SKM-1 (cell line): Measurements from ENCODE around the gene DNAH17.
"Not testable (repeated sequence)": the region's sequence is repeated elsewhere in the genome, so short reads cannot be mapped to it uniquely, and the experiment has no call there.

Experiments
- DNase-seq: peaks from one replicate; lab custom pipeline; 2025; ENCODE audit not compliant: unreplicated experiment; lab: John Stamatoyannopoulos, UW

The DNAH17 gene

DNA sequence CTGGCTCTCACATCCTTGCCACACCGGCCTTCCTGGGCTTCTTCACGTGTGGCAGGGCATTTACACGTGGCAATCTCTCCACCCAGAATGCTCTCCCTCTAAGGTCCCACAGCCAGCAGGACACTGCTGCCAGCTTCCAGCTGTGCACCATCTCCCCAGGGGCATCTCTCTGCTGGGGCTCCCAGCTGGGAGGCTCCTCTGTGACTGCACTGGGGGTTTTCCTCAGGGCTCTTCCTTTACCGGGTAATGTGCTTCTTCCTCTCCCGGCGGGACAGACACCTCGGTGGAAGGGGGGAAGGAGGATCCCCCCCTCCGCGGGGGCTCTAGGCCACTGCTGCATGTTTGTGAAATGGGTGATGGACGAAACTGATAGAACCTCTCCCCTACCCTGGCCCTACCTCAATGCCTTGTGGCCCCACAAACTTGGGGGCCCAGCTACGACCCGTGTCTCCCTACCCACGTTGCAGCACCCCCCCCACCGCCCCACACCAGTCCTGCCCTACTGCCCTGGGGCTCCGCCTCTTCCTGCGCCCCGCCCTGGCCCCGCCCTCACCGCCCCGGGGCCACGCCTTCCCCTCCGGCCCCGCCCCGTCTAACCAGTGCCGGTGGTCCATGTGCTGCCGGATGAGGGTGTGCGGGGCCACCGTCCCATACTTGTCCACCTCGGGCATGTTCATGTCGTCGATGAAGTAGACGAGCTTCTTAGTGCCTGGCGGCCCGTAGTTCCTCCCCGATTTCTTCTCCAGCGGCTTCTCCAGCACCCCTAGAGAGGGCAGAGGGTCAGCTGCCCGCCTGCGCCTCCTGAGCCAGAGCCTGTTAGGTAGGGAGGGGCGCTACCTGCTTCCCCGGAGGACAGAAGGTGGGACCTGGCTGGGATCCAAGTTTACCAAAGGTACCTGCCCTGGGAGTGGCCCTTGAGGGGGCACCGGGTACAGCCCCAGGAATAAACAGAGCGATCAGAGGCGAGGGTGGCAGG lies 92.6 kb downstream of the DNAH17 start:
- DNase-seq: no peak

DNA sequence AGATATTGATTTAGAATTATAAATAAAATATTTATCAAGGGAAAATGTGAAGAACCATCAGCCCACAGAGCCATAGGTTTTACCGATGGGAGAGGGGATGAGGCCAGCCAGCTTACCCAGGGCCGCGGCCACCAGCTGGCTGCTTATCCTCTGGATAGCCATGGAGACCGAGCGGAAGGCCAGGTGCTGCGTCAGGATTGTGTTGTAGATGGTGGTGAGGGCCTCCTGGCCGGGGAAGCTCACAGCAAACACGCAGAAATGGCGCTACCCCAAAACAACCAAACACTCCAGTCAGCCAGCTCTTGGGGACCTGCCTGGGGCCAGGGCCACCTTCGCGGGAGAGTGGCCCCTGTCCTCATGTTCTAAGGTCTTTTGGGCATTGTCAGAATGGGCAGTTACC lies 97.8 kb downstream of the DNAH17 start:
- DNase-seq: no peak

GRCh38 chr17:78478757-78479297 lies 98.4 kb downstream of the DNAH17 start:
- DNase-seq: no peak

DNA sequence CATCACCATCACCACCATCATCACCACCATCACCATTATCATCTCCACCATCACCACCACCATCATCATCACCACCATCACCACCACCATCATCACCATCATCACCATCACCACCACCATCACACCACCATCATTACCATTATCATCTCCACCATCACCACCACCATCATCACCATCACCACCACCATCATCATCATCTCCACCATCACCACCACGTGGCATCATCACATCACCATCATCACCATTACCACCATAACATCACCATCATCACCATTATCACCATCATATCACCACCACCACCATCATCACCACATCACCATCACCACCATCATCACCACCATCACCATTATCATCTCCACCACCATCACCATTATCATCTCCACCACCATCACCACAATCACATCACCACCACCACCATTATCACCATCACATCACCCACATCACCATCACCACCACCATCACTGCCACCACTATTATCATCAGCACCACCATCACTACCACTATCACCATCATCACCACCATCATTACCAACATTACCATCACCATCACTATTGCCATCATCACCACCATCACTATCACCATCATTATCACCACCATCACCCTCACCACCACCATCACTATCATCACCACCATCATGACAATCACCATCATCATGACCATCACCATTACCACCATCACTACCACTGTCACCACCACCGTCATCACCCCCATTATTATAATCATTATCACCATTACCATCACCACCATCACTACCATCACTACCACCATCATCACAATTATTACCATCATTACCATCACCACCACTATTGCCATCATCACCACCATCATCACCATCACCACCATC lies 99.1 kb downstream of the DNAH17 start:
- no peak for DNase-seq

GRCh38 chr17:78476973-78477372 lies 100.2 kb downstream of the DNAH17 start:
- DNase-seq: no peak

DNA sequence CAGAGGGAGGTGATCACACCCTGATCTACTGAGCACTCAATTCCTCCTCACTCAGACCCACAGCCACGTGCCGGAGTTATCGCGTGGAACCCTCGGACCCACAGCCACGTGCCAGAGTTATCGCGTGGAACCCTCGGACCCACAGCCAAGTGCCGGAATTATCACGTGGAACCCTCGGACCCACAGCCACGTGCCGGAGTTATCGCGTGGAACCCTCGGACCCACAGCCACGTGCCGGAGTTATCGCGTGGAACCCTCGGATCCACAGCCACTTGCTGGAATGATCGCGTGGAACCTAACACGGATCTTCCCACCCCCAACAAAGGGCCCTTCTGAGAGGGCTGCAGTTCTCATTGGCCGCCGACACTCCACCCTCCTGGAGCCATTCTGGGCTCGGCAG lies 101.0 kb downstream of the DNAH17 start:
- no peak for DNase-seq

- no peak for DNase-seq
Observed at GRCh38 chr17:78475211-78475610, 102.0 kb downstream of the DNAH17 start.

- no peak for DNase-seq
Observed at GRCh38 chr17:78474614-78475146, 102.5 kb downstream of the DNAH17 start.

DNA sequence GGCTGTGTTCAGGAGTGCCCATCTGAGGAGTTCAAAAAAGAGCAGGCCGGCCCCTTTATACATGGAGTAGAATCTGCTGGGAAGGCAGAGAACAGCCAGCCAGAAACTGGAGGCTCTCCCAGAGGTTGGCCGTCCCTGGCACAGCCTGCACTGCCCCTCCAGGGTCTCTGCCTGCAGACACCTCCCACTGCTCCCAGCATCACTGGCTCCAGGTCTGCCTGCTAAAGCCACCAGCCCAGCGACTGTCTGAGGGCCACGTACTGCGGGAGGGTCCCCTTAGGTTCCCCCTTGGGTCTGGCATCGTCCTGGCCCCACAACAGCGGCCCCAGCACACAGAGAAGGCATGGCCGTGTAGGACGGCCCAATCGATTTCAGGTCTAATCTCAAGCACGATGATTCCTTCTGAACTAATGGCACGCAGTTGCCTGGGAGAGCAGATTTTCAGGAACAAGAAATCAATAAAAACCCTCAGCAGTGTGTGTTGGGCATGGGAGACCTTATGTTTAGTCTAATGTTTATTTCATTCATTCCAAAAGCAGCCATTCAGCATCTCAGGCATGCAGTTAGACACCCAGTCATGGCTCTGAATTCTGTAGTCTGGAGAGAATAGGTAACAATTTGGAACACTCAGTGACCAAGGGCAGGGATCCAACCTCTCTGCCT lies 103.1 kb downstream of the DNAH17 start:
- DNase-seq: no peak

- no peak for DNase-seq
Observed at GRCh38 chr17:78472035-78472905, 104.9 kb downstream of the DNAH17 start.

DNA sequence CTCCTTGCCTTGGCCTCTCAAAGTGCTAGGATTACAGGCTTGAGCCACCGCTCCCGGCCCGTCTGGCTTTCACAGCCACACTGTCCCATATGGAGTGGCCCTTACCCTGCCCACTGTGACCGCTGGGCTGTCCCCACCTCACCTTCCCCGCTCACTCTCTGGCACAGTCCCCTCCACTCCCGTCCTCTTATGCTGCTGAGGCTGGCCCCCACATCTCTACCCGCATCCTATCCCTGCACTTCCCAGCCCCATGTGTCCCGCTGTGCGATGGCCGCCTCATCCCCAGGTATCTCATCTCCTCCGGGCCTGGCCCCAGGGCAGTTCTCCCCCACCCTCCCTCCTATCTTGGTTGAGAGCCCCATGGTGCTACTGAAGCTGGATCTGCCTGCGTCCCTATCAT lies 105.6 kb downstream of the DNAH17 start:
- DNase-seq: no peak

DNA sequence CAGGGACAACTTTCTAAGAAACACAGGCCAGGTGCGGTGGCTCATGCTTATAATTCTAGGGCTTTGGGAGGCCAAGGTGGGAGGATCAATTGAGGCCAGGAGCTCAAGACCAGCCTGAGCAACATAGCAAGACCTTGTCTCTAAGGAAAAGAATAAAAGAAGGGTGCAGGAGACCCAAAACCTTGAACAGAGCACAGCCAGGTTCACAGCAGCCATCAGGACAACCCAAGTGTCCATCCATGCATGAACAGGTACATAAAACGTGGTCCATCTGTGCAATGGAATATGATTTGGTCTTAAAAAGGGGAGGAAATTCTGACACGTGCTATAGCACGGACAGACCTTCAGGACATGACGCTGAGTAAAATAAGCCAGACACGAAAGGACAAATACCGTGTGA lies 107.8 kb downstream of the DNAH17 start:
- DNase-seq: no peak

DNA sequence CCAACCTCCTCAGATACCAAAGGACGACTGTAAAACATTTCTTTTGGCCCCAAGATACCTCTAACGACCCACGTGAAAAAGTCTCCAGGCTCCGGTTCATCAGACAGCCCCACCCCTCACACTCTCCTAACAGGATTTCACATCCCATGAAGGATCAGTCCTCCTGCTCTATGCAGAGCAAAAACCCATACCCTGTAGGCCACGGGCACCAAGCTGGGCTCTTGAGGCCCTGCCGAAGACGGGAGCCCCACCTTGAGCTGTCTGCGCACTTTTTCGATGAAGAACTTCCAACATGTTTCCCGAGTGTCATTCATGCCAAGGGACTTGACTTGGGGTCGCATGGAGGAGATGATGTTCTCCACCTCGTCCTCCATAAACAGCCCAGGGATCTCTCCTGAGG lies 108.8 kb downstream of the DNAH17 start:
- no peak for DNase-seq

DNA sequence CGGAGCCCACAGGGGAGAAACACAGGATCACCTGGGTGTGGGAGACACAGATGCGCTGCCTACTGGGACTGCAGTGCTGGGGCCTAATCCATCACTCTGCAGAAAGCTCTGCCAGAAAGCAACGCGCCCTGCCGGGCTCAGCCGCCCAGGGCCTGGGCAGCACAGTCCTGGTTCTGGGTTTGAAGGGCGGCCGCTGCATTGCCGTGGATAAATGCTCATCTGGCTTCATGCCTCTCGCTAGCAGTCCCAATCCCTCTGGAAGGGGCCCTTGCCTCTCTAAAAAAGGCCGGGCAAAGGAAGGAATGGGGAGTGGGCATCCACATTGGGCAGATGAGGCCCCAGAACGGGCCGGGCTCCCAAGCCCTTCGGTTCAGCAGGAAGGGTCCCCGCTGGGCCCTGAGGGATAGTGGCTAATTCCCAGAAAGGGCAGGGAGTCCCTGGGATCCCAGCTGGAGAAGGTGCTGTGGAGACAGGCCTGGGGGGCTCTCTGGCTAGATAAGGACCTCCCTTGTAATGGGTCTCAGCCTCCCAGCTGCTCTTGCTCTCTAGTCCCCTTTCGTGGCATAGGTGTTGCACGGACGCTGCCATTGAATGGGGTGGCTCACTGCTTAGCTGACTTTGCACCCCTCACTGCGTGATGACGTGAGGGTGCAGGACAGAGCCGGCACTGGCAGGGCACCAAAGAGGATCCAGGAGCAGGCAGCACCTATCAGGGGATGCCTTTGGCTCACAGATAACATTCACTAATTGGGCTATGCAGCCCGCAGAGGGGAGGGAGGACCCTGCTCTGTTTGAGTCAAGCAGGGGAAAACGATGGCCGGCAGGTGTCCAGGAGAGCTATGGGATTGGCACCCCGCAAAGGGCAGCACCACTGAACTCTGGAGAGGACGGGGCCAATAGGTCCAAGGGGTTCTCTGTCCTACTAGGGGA lies 110.1 kb downstream of the DNAH17 start:
- no peak for DNase-seq

DNA sequence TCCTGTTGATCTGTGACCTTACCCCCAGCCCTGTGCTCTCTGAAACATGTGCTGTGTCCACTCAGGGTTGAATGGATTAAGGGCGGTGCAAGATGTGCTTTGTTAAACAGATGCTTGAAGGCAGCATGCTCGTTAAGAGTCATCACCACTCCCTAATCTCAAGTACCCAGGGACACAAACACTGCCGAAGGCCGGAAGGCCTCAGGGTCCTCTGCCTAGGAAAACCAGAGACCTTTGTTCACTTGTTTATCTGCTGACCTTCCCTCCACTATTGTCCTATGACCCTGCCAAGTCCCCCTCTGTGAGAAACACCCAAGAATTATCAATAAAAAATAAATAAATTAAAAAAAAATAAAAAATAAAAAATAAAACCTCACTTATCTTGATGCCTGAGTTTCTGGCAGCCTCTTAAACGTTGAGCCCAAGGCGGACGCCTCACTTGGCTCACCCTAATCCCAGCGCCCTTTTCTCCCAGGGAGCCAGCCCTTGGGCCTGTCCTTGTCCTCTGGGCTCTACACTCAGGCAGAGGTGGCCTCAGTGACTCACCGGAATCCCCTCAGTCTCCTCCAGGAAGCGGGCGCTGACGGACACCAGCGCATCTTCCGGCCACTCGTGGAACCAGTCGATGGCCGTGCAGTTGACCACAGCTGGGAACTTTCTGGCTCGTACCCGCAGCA lies 110.9 kb downstream of the DNAH17 start:
- not testable (repeated sequence) for DNase-seq

DNA sequence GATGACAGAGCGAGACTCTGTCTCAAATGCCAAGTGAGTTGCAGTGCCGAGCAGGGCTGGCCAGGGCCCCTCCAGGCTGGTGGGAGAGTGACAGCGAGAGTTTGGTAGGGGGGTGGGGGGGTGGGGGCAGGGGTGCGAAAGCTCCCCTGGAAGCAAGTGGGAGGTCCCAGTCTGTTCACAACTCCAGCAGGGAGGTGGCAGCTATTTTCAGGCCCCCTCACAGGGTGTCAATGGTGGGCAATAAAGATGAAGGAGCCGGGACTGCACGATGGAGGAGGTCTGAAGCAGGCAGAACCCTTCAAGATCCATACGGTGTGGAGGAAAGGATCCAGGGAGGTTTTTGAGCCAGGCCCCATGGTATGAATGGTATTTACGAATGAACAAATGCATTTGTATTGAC lies 115.0 kb downstream of the DNAH17 start:
- no peak for DNase-seq

DNA sequence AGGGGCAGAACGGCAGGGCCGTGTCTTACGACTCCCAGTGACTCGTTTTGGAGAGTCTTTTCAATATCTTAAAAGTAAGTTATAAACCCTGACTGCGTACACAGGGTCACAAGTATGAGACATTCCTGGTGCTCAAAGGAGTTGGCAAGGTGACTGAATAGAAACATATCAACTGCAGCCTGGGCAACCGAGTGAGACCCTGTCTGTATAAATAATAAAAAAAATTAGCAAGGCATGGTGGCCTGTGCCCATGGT lies 115.5 kb downstream of the DNAH17 start:
- no peak for DNase-seq

DNA sequence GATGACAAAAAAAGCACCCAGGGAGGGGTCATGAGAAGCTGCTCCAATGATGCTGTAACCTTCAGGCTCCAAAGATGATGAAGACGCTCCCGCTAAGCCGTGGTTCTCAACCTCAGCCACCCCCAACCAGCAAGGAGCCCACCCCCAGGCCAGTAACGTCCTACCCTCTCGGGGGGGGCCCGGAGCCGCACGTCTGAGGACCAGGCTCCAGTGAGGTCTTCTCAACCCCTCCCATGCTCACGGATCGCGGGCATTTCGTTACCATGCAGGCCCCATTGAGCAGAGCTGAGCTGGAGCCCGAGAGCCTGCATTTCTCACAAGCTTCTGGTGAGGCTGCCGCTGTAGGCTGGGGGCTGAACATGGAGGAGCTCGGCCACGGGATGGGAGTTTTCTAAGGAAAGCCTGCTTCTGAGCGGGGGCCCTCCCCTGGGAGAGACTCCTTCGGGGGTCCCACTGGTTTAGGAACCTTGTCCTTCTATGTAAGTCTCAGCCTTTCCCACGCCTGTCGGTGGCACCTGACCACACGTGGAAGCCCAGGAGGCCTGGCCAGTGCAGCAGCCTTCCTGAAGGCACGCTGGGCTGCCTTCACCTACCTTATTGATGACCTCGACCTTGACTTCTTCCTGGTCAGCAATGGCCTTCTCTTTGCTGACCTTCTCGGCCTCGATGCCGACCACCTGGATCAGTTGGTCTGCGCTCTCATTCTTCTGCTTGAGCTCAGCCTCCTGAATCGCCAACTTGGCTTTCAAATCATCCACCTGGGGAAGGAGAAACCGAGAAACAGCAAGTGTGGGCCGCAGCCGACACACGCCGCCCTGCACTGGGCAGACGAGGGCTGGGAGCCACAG lies 116.0 kb downstream of the DNAH17 start:
- no peak for DNase-seq
